Measurements from ENCODE around the gene CYP2C9.

GRCh38 chr10:95039281-95039680 lies 100.8 kb downstream of the CYP2C9 start:
- TF ChIP-seq RBFOX2 (IDR thresholded peaks at IDR 0.05; ENCODE audit: low read depth, low read length) (no peak), MAZ (IDR thresholded peaks at IDR 0.05; ENCODE audit: borderline replicate concordance, low read depth, low read length) (no peak), MAZ (CRISPR knock-in tag; IDR thresholded peaks at IDR 0.05; ENCODE audit: low read depth) (no peak), CEBPG (CRISPR knock-in tag; IDR thresholded peaks at IDR 0.05) (no peak)

Measured in HepG2 (cell line).